Activated CD4-positive, CD25-positive, alpha-beta regulatory T cell (primary cell): ENCODE data around the gene ZIC2.
A peak's percentile ranks its signal among the peaks of the same experiment; 100 is the strongest.

ENCODE experiments used
- DNase-seq, 4 experiments: peaks; one replicate each; lab custom pipeline; 2025; lab: John Stamatoyannopoulos, UW

Gene ZIC2

GRCh38 chr13:99974296-99974938 lies 7.2 kb upstream of the ZIC2 start:
- DNase-seq = no peak

- DNase-seq = no peak
These were observed 6.5 kb upstream of the ZIC2 start for GRCh38 chr13:99974939-99975561.

- no peak for DNase-seq
These were observed 6.0 kb upstream of the ZIC2 start for GRCh38 chr13:99975626-99976025.

- DNase-seq = no peak
These were observed 5.0 kb upstream of the ZIC2 start for GRCh38 chr13:99976575-99976974.

GRCh38 chr13:99977334-99977911 lies 4.2 kb upstream of the ZIC2 start:
- DNase-seq = no peak

- DNase-seq = no peak
These were observed 3.4 kb upstream of the ZIC2 start for GRCh38 chr13:99977912-99978798.

- DNase-seq = no peak
These were observed 2.7 kb upstream of the ZIC2 start for GRCh38 chr13:99978799-99979452.

- DNase-seq = no peak
These were observed 2.0 kb upstream of the ZIC2 start for GRCh38 chr13:99979453-99980200.

GRCh38 chr13:99980201-99980823 lies 1.3 kb upstream of the ZIC2 start:
- peak; percentile 18 to 33 (median 25) for DNase-seq

- no peak for DNase-seq
These were observed 505 bp upstream of the ZIC2 start for GRCh38 chr13:99980824-99981734.

- DNase-seq = peak in 1 of 4 experiments; percentile 3
These were observed 599 bp downstream of the ZIC2 start for GRCh38 chr13:99982036-99982730.

- no peak for DNase-seq
These were observed 1.3 kb downstream of the ZIC2 start for GRCh38 chr13:99982731-99983498.

- no peak for DNase-seq
These were observed 2.2 kb downstream of the ZIC2 start for GRCh38 chr13:99983499-99984401.

- no peak for DNase-seq
These were observed 3.1 kb downstream of the ZIC2 start for GRCh38 chr13:99984461-99985240.

GRCh38 chr13:99985241-99985874 lies 3.8 kb downstream of the ZIC2 start:
- no peak for DNase-seq
